Measurements from ENCODE around the gene POLR2M.

POLR2M gene

GRCh38 chr15:57706405-57707209 lies at the start of gene POLR2M (continued):
- TF ChIP-seq PRDM4 (tag by site-specific recombination; IDR thresholded peaks at IDR 0.05) (no peak), SCRT1 (tag by site-specific recombination; IDR thresholded peaks at IDR 0.05; ENCODE audit: borderline replicate concordance) (no peak), WT1 (tag by site-specific recombination; IDR thresholded peaks at IDR 0.05) (no peak), ZNF704 (tag by site-specific recombination; IDR thresholded peaks at IDR 0.05) (no peak), ZNF660 (tag by site-specific recombination; IDR thresholded peaks at IDR 0.05) (peak; percentile 73; the same call in 1 of the 2 replicates), ZNF138 (tag by site-specific recombination; IDR thresholded peaks at IDR 0.05; ENCODE audit: borderline replicate concordance) (no peak), SP7 (tag by site-specific recombination; IDR thresholded peaks at IDR 0.05) (peak; percentile 71), ZNF670 (tag by site-specific recombination; IDR thresholded peaks at IDR 0.05; ENCODE audit: low read depth) (no peak), ZNF211 (tag by site-specific recombination; IDR thresholded peaks at IDR 0.05; ENCODE audit: low read depth) (no peak), INSM2 (tag by site-specific recombination; IDR thresholded peaks at IDR 0.05) (peak; percentile 80), ZBTB21 (tag by site-specific recombination; IDR thresholded peaks at IDR 0.05) (peak; percentile 98), ZBTB20 (tag by site-specific recombination; IDR thresholded peaks at IDR 0.05) (peak; percentile 63; the same call in 1 of the 2 replicates), GLIS1 (tag by site-specific recombination; IDR thresholded peaks at IDR 0.05) (peak; percentile 35; the same call in 1 of the 2 replicates), ZNF184 (tag by site-specific recombination; IDR thresholded peaks at IDR 0.05) (0 out of 2 replicates have a peak, but pooled peaks have one; percentile 9), ZSCAN30 (tag by site-specific recombination; IDR thresholded peaks at IDR 0.05) (peak; percentile 49; the same call in 1 of the 2 replicates), ZNF335 (tag by site-specific recombination; conservative IDR thresholded peaks at IDR 0.05) (peak; percentile 93), KLF10 (tag by site-specific recombination; IDR thresholded peaks at IDR 0.05) (peak; percentile 74; the same call in 1 of the 2 replicates), ZNF645 (tag by site-specific recombination; IDR thresholded peaks at IDR 0.05) (no peak), ZNF24 (tag by site-specific recombination; IDR thresholded peaks at IDR 0.05) (0 out of 2 replicates have a peak, but pooled peaks have one; percentile 61), ZNF280C (tag by site-specific recombination; IDR thresholded peaks at IDR 0.05) (no peak), ZNF549 (tag by site-specific recombination; IDR thresholded peaks at IDR 0.05) (no peak), BCL11B (tag by site-specific recombination; IDR thresholded peaks at IDR 0.05; ENCODE audit: low read depth) (no peak), ZXDB (tag by site-specific recombination; IDR thresholded peaks at IDR 0.05) (peak; percentile 100), ZFP37 (tag by site-specific recombination; IDR thresholded peaks at IDR 0.05) (0 out of 2 replicates have a peak, but pooled peaks have one; percentile 69), ZBTB26 (tag by site-specific recombination; optimal IDR thresholded peaks at IDR 0.05) (peak; percentile 97), ZNF610 (tag by site-specific recombination; IDR thresholded peaks at IDR 0.05; ENCODE audit: borderline replicate concordance) (peak; percentile 46; the same call in 1 of the 2 replicates), AEBP2 (tag by site-specific recombination; IDR thresholded peaks at IDR 0.05; ENCODE audit: borderline replicate concordance) (no peak)

Data from HEK293 (cell line).